ENCODE measurements around the gene SNX5. TPM values are rescaled to one million over a fixed set of nuclear protein-coding genes. Genes with fewer than 3 reads are reported as not detected.

The SNX5 gene
- total RNA-seq, 1 donor from 2014 or later, result 46.3 TPM

DNA sequence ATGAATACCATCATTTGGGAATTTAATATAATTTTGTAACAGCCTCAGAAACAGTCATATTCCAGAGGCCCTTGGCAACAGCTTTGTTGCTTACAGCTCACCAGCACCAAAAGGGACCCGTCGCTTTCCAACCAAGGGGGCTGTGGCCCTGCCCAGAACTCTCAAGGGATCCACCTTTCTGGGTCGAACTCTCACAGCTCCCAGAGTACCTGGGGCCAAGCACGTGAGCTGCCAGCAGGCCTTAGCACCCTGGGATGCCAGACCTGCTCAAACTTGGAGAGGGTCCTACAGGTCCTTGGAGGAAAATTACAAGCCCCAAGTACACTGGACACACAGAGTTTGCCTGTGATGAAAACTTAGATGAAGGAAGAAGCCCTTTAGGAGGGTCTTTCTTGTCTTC is 66.6 kb downstream of the SNX5 start:
- H3K4me3 ChIP-seq, result no peak overlapping the region
- intact Hi-C loops (cut with micrococcal nuclease), result no loop called here
- TF ChIP-seq, protein P1, sequence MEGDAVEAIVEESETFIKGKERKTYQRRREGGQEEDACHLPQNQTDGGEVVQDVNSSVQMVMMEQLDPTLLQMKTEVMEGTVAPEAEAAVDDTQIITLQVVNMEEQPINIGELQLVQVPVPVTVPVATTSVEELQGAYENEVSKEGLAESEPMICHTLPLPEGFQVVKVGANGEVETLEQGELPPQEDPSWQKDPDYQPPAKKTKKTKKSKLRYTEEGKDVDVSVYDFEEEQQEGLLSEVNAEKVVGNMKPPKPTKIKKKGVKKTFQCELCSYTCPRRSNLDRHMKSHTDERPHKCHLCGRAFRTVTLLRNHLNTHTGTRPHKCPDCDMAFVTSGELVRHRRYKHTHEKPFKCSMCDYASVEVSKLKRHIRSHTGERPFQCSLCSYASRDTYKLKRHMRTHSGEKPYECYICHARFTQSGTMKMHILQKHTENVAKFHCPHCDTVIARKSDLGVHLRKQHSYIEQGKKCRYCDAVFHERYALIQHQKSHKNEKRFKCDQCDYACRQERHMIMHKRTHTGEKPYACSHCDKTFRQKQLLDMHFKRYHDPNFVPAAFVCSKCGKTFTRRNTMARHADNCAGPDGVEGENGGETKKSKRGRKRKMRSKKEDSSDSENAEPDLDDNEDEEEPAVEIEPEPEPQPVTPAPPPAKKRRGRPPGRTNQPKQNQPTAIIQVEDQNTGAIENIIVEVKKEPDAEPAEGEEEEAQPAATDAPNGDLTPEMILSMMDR (IDR thresholded peaks at IDR 0.05; ENCODE audit: borderline replicate concordance), result no peak

GRCh38 chr20:17898548-17898994 is 70.0 kb downstream of the SNX5 start:
- peak; percentile 64 for DNase-seq
- H3K27me3 ChIP-seq (ENCODE audit: low read depth), result no peaks in the 10 kb centered on the region
- intact Hi-C loops (cut with micrococcal nuclease), result loop anchor here (10.0 kb wide), 2 partner anchors 224 to 364 kb away; partner anchors contain the start of gene BFSP1
- peaks cover 39% of the 10 kb centered on the region for H3K4me1 ChIP-seq
- TF ChIP-seq, protein P1 (IDR thresholded peaks at IDR 0.05; ENCODE audit: borderline replicate concordance), result peak; percentile 95
- H3K4me3 ChIP-seq, result no peak overlapping the region
- no peaks in the 10 kb centered on the region for H3K9me3 ChIP-seq (replicated peaks)
- H3K36me3 ChIP-seq, result no peaks in the 10 kb centered on the region
- H3K27ac ChIP-seq (replicated peaks), result no peak overlapping the region

More for the DNA sequence above, 66.6 kb downstream of the SNX5 start:
- no peaks in the 10 kb centered on the region for H3K36me3 ChIP-seq
- H3K27me3 ChIP-seq (ENCODE audit: low read depth), result no peaks in the 10 kb centered on the region
- peaks cover 12% of the 10 kb centered on the region for H3K4me1 ChIP-seq
- DNase-seq, result no peak
- H3K27ac ChIP-seq (replicated peaks), result no peak overlapping the region
- H3K9me3 ChIP-seq (replicated peaks), result no peaks in the 10 kb centered on the region

GRCh38 chr20:17897566-17898307 is 70.9 kb downstream of the SNX5 start:
- no peak overlapping the region for H3K27ac ChIP-seq (replicated peaks)
- H3K4me3 ChIP-seq, result no peak overlapping the region
- no peak for DNase-seq
- no peaks in the 10 kb centered on the region for H3K36me3 ChIP-seq
- TF ChIP-seq, protein P1 (IDR thresholded peaks at IDR 0.05; ENCODE audit: borderline replicate concordance), result no peak
- no peaks in the 10 kb centered on the region for H3K27me3 ChIP-seq (ENCODE audit: low read depth)
- H3K9me3 ChIP-seq (replicated peaks), result peaks cover 3% of the 10 kb centered on the region
- intact Hi-C loops (cut with micrococcal nuclease), result loop anchor here (10.0 kb wide), 2 partner anchors 223 to 363 kb away; partner anchors contain the start of gene BFSP1
- peaks cover 48% of the 10 kb centered on the region for H3K4me1 ChIP-seq

- peak overlapping the region; percentile 91 for H3K27ac ChIP-seq (replicated peaks)
- no peaks in the 10 kb centered on the region for H3K27me3 ChIP-seq (ENCODE audit: low read depth)
- no peak for DNase-seq
- TF ChIP-seq, protein P1 (IDR thresholded peaks at IDR 0.05; ENCODE audit: borderline replicate concordance), result no peak
- H3K36me3 ChIP-seq, result no peaks in the 10 kb centered on the region
- intact Hi-C loops (cut with micrococcal nuclease), result loop anchor here (10.0 kb wide), 2 partner anchors 222 to 362 kb away; partner anchors contain the start of gene BFSP1
- peaks cover 6% of the 10 kb centered on the region for H3K9me3 ChIP-seq (replicated peaks)
- H3K4me1 ChIP-seq, result peaks cover 56% of the 10 kb centered on the region
- H3K4me3 ChIP-seq, result no peak overlapping the region
Observed at GRCh38 chr20:17896771-17897369, 71.7 kb downstream of the SNX5 start.

DNA sequence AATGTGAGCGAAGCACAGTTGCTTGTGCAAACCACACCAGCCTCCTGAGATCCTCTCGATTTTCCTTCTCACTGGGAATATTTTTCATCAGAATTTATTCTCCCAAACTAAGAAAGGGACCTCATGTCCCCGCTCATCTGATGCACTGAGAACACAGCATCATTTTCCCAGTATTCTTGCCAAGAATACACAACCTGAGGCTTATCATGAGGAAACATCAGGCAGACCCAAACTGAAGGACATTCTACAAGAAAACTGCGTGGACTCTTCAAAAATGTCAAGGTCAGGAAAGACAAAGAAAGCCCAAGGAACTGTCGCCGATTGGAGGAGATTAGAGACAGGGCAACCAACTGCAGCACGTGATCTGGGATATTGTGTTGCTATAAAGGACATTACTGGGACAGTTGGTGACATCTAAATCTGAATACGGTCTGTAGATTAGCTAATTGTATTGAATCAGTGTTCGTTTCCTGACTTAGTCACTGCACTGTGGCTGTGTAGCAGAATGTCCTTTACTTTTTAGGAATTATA is 72.3 kb downstream of the SNX5 start:
- peak overlapping the region; percentile 58 for H3K4me3 ChIP-seq
- H3K36me3 ChIP-seq, result no peaks in the 10 kb centered on the region
- peaks cover 8% of the 10 kb centered on the region for H3K9me3 ChIP-seq (replicated peaks)
- H3K27ac ChIP-seq (replicated peaks), result peak overlapping the region; percentile 91
- TF ChIP-seq, protein P1 (IDR thresholded peaks at IDR 0.05; ENCODE audit: borderline replicate concordance), result no peak
- intact Hi-C loops (cut with micrococcal nuclease), result loop anchor here (10.0 kb wide), 2 partner anchors 221 to 361 kb away; partner anchors contain the start of gene BFSP1
- no peaks in the 10 kb centered on the region for H3K27me3 ChIP-seq (ENCODE audit: low read depth)
- no peak for DNase-seq
- peaks cover 56% of the 10 kb centered on the region for H3K4me1 ChIP-seq
